ENCODE results near the gene RNF227. TPM values are rescaled to one million over a fixed set of nuclear protein-coding genes. Genes with fewer than 3 reads are reported as not detected.

The RNF227 gene
- total and polyA plus RNA-seq, 4 donors = 3.8 to 6.7 (median 5.4) TPM

DNA sequence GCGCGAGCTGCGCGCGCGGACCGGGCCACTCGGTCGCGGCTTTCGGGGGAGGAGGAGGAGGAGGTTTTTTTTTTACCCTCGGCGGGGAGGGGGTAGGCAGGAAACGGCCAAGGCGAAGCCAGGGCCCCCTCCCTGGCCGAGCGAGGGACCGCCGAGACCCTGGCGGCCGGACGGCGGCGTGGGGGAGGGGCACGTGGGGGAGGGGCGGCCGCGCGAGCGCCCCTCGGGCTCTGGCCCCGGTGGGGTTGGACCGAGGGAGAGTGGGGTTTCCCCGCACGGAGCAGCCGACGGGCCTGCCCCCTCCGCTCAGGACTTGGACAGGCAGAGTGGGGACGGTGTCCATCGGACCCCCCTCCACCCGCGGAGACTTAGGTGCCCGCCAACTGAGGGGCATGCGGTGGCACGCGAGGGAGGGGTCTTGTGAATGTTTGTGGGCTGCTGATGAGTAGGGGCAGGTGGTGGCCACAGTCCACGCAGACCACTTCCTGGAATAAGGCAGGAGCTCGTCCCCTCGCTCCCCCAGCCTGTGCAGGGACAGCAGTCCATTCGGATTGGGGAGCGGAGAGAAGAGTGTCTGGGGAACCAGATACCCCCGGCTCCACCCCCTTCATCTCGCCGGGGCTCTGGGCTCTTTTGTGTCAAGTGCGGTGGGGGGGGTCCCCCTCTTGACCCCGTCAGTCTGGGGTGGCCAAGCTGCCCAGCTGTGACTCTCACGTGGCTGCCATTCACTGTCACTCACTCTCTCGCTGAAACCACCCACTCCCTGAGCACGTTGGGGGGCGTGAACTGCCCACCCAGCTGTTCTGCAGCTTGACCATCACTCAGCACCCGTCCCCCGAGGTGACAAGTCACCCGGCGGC is 30.5 kb downstream of the RNF227 start:
- H3K27ac ChIP-seq (ENCODE audit: low read depth, low read length) = peak overlapping the region; percentile 95
- DNase-seq (ENCODE audit: low read depth in 4 of 6, low spot score in 6 of 6) = peak in 2 of 6 donors; percentile 77 to 78
- H3K4me1 ChIP-seq (ENCODE audit: control insufficient read depth, insufficient read depth, low read length) = peaks cover 60% of the 10 kb centered on the region

DNA sequence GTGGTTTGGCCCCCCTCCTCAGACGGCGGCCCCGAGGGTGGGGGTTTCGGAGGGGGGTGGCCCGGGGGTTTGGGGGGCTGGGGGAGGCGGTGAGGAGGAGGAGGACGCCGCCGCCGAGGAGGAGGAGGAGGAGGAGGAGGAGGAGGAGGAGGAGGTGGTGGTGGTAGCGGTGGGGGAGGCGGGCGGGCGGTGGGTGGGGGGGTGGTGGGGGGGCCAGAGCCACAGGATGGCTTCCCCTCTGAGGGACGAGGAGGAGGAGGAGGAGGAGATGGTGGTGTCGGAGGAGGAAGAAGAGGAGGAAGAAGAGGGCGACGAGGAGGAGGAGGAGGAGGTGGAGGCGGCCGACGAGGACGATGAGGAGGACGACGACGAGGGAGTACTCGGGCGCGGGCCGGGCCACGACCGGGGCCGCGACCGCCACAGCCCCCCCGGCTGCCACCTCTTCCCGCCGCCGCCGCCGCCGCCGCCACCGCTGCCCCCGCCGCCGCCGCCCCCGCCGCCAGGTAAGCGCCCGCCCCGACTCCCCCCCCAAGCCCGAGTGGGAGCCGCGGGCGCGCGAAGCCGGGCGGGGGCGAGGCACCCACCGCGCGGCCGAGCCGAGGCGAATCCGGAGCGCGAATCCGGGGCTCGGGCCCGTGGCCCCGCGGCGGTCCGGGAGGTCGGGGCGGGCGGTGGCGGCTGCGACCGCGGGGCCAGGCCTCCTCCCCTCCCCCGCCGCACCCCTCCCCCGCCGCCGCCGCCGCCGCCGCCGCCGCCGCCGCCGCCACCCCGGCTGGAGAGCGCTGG is 31.3 kb downstream of the RNF227 start:
- no peaks in the 10 kb centered on the region for H3K9me3 ChIP-seq (ENCODE audit: control insufficient read depth, insufficient read depth, low read length)
- H3K27me3 ChIP-seq (ENCODE audit: control insufficient read depth, insufficient read depth, low read length) = no peaks in the 10 kb centered on the region
- H3K4me3 ChIP-seq (ENCODE audit: low read depth, low read length) = peak overlapping the region; percentile 83
- under 1% methylated on average over 67 of the region's 100 CpGs for WGBS (ENCODE audit: insufficient coverage)
- H3K36me3 ChIP-seq (ENCODE audit: control insufficient read depth, insufficient read depth, low read length) = peaks cover 2% of the 10 kb centered on the region
- H3K4me1 ChIP-seq (ENCODE audit: control insufficient read depth, insufficient read depth, low read length) = peaks cover 53% of the 10 kb centered on the region
- H3K27ac ChIP-seq (ENCODE audit: low read depth, low read length) = peak overlapping the region; percentile 95
- DNase-seq (ENCODE audit: low read depth in 4 of 6, low spot score in 6 of 6) = peak in 2 of 6 donors; percentile 37 to 69

More for the DNA sequence above, 30.5 kb downstream of the RNF227 start:
- Histone ChIP-seq H3K4me3 (ENCODE audit: low read depth, low read length) (peak overlapping the region; percentile 83), H3K9me3 (ENCODE audit: control insufficient read depth, insufficient read depth, low read length) (no peaks in the 10 kb centered on the region), H3K27me3 (ENCODE audit: control insufficient read depth, insufficient read depth, low read length) (no peaks in the 10 kb centered on the region), H3K36me3 (ENCODE audit: control insufficient read depth, insufficient read depth, low read length) (peaks cover 10% of the 10 kb centered on the region)
- under 1% methylated on average over 62 of the region's 64 CpGs for WGBS (ENCODE audit: insufficient coverage)

DNA sequence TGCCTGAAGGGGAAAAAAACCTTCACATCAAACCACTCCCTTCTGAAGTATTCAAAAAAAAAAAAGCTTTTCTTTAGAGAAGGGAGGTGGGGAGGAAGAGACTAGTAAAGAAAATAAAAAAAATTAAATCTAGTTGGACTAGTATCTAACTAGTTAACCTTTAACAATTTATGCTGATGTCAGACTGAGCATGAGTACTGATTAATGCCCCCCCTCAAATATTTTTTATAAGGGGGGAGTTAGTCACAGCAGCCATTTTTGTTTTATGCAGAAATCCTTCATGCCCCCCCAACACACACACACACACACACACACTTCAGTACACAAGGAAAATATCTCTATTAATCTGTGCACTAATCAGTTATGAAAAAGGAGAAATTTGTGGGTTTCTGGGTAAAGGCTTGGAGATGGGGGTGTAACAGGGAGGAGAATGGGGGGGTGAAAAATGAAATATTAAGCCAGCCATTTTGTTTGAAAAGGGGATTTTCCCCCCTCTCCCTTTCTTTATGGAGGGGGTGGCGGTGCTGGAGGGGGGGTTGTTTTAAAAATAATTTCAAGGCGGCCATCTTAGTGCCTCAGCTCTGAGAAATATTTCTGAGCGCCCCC is 32.2 kb downstream of the RNF227 start:
- Histone ChIP-seq H3K9me3 (ENCODE audit: control insufficient read depth, insufficient read depth, low read length) (no peaks in the 10 kb centered on the region), H3K4me1 (ENCODE audit: control insufficient read depth, insufficient read depth, low read length) (peaks cover 44% of the 10 kb centered on the region), H3K27ac (ENCODE audit: low read depth, low read length) (peak overlapping the region; percentile 76), H3K4me3 (ENCODE audit: low read depth, low read length) (peak overlapping the region; percentile 47), H3K27me3 (ENCODE audit: control insufficient read depth, insufficient read depth, low read length) (no peaks in the 10 kb centered on the region), H3K36me3 (ENCODE audit: control insufficient read depth, insufficient read depth, low read length) (no peaks in the 10 kb centered on the region)
- peak in 2 of 6 donors; percentile 72 to 83 for DNase-seq (ENCODE audit: low read depth in 4 of 6, low spot score in 6 of 6)
- no CpG with 5 or more reads among the region's 3 CpGs for WGBS (ENCODE audit: insufficient coverage)

DNA sequence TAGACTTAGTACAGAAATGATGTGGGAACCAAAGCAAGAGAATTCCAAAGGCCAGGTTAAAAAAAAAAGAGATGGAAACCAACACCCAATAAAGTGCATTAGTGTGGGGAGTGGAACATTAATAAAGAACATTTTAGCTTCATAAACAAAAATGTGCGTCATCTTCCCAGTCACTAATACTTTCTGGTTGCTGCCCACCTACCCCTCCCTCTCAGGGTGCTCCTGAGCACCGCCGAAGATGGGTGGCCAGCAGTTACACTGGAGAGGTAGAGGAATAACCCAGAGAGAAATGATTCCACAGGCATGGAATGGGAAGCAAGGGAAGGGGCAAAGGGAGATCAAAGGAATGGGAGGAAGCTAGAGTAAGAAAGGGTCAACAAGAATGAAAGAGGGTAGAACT is 33.5 kb downstream of the RNF227 start:
- DNase-seq (ENCODE audit: low read depth in 4 of 6, low spot score in 6 of 6) = peak in 1 of 6 donors; percentile 8
- WGBS (ENCODE audit: insufficient coverage) = no CpG with 5 or more reads among the region's 3 CpGs
- Histone ChIP-seq H3K27me3 (ENCODE audit: control insufficient read depth, insufficient read depth, low read length) (no peaks in the 10 kb centered on the region), H3K27ac (ENCODE audit: low read depth, low read length) (no peak overlapping the region), H3K9me3 (ENCODE audit: control insufficient read depth, insufficient read depth, low read length) (no peaks in the 10 kb centered on the region), H3K36me3 (ENCODE audit: control insufficient read depth, insufficient read depth, low read length) (peaks cover 4% of the 10 kb centered on the region), H3K4me1 (ENCODE audit: control insufficient read depth, insufficient read depth, low read length) (peaks cover 31% of the 10 kb centered on the region), H3K4me3 (ENCODE audit: low read depth, low read length) (no peak overlapping the region)

DNA sequence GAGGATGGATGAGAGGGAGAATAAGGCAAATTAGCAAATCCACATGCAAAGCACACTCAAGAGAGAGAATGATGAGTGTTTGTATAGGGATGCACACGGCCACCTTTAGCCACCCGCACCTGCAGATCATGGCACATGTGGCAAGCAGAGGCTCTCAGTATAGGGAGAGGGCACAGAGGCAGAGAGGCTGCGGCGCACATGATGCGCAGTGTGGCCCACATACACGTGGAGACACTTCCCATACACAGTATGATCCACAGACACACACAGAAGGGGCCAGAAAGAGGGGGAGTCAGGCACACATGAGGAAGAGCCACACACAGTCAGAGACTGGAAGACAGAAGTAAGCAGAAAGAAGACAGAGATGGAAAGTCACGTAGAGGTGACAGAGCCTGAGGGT is 34.0 kb downstream of the RNF227 start:
- Histone ChIP-seq H3K4me3 (ENCODE audit: low read depth, low read length) (no peak overlapping the region), H3K27ac (ENCODE audit: low read depth, low read length) (no peak overlapping the region), H3K4me1 (ENCODE audit: control insufficient read depth, insufficient read depth, low read length) (peaks cover 26% of the 10 kb centered on the region), H3K27me3 (ENCODE audit: control insufficient read depth, insufficient read depth, low read length) (no peaks in the 10 kb centered on the region), H3K36me3 (ENCODE audit: control insufficient read depth, insufficient read depth, low read length) (peaks cover 4% of the 10 kb centered on the region), H3K9me3 (ENCODE audit: control insufficient read depth, insufficient read depth, low read length) (no peaks in the 10 kb centered on the region)
- WGBS (ENCODE audit: insufficient coverage) = no CpG with 5 or more reads among the region's 7 CpGs
- peak in 2 of 6 donors; percentile 46 to 57 for DNase-seq (ENCODE audit: low read depth in 4 of 6, low spot score in 6 of 6)

DNA sequence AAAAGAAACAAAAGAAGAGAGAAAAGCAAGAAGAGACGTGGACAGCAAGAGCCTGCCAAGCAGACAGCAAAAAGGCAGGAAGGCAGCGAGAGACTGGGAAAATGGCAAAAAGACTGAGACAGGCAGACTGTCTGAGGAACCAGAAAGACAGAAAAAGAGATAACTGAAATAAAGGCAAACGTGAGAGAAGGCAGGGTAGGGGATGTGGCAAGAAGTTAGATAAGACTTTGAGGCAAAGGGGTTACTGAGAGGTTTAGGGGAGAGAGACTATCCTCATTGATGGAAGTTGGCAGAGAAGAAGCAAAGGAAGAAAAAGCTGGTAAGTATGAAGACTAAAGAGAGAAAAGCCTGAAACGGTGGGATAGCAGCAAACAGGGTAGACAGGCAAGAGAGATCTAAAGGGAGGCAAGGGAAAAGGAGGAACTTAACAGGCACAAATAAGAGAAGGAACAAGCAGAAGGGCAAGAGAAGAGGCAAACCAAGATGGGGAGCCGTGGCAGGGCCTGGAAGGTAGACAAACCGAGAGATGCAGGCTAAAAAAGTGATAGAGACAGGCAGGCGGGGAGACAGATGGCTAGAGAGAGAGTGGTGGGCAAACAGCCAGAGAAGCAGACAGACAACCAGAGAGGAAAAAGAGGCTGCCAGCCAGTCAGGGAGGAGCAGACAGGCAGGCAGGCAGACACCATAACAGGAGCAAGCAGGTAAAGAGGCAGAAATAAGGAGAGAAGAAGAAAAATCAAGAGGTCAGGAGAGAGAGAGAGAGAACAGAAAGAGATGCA is 34.6 kb downstream of the RNF227 start:
- Histone ChIP-seq H3K4me3 (ENCODE audit: low read depth, low read length) (no peak overlapping the region), H3K27me3 (ENCODE audit: control insufficient read depth, insufficient read depth, low read length) (no peaks in the 10 kb centered on the region), H3K4me1 (ENCODE audit: control insufficient read depth, insufficient read depth, low read length) (peaks cover 20% of the 10 kb centered on the region), H3K27ac (ENCODE audit: low read depth, low read length) (no peak overlapping the region), H3K9me3 (ENCODE audit: control insufficient read depth, insufficient read depth, low read length) (no peaks in the 10 kb centered on the region), H3K36me3 (ENCODE audit: control insufficient read depth, insufficient read depth, low read length) (peaks cover 4% of the 10 kb centered on the region)
- DNase-seq (ENCODE audit: low read depth in 4 of 6, low spot score in 6 of 6) = peak in 2 of 6 donors; percentile 82 to 94
- WGBS (ENCODE audit: insufficient coverage) = 28% methylated on average over 7 of the region's 7 CpGs

DNA sequence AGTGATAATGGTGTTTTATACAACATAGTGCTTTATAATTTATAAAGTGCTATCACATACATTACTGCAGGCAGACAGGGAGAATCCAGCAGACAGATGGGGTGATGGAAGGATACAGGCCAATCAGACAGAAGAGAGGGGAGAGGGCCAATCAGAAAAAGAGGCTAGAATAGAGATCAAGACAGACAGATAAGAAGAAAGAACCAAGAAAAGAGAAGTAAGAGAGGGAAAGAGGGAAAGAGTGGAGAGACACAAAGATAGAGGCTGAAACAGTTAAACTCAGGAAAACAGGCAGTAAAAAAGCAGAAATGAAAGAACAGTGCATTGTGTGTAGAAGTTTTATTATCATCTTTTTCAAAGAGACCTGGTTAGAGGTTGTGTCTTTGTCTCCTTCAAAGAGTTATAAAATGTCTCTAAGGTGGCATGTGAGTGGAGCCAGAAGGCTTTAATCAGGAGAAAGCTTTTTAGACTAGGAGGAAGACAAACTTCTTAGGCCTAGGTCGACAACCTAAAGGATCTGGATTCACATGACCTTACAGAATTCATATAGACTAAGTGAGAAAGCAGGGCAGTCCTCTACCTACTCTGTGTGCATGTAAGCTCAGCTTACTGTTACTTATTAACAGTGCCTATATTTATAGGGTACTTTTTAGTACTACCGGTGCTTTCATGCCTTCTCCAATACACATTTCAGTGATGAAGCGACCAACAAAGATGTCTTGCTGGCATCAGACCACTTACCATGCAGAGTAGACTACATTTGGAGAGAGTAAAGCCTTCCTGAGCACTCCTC is 35.8 kb downstream of the RNF227 start:
- DNase-seq (ENCODE audit: low read depth in 4 of 6, low spot score in 6 of 6) = peak in 2 of 6 donors; percentile 55 to 81
- no CpG with 5 or more reads among the region's 3 CpGs for WGBS (ENCODE audit: insufficient coverage)
- H3K36me3 ChIP-seq (ENCODE audit: control insufficient read depth, insufficient read depth, low read length) = peaks cover 6% of the 10 kb centered on the region
- no peaks in the 10 kb centered on the region for H3K9me3 ChIP-seq (ENCODE audit: control insufficient read depth, insufficient read depth, low read length)
- H3K27ac ChIP-seq (ENCODE audit: low read depth, low read length) = no peak overlapping the region
- H3K27me3 ChIP-seq (ENCODE audit: control insufficient read depth, insufficient read depth, low read length) = no peaks in the 10 kb centered on the region
- H3K4me1 ChIP-seq (ENCODE audit: control insufficient read depth, insufficient read depth, low read length) = peaks cover 9% of the 10 kb centered on the region
- H3K4me3 ChIP-seq (ENCODE audit: low read depth, low read length) = no peak overlapping the region

DNA sequence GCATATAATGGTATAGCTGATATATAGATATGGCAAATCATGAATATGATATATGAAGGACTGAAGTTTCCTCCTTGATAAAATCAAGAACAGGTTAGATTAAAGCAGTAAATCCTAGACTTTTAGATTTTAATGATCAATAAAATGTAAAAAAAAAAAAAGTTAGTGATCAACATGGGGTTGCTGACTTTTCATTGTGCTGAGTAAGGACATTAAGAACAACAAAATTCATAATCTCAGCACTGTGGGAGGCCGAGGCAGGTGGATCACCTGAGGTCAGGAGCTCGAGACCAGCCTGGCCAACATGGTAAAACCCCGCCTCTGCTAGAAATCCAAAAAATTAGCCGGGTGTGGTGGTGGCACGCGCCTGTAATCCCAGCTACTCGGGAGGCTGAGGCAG is 37.9 kb downstream of the RNF227 start:
- no peak for DNase-seq (ENCODE audit: low read depth in 4 of 6, low spot score in 6 of 6)
- WGBS (ENCODE audit: insufficient coverage) = 95% methylated on average over 7 of the region's 7 CpGs
- peaks cover 9% of the 10 kb centered on the region for H3K4me1 ChIP-seq (ENCODE audit: control insufficient read depth, insufficient read depth, low read length)
- peaks cover 15% of the 10 kb centered on the region for H3K36me3 ChIP-seq (ENCODE audit: control insufficient read depth, insufficient read depth, low read length)
- no peaks in the 10 kb centered on the region for H3K9me3 ChIP-seq (ENCODE audit: control insufficient read depth, insufficient read depth, low read length)
- H3K27ac ChIP-seq (ENCODE audit: low read depth, low read length) = no peak overlapping the region
- no peak overlapping the region for H3K4me3 ChIP-seq (ENCODE audit: low read depth, low read length)
- H3K27me3 ChIP-seq (ENCODE audit: control insufficient read depth, insufficient read depth, low read length) = no peaks in the 10 kb centered on the region

Data from spinal cord (tissue), 10 donors.